AG04450 (cell line): ENCODE data around the gene ELAVL3. TPM values are rescaled to one million over a fixed set of nuclear protein-coding genes. Genes with fewer than 3 reads are reported as not detected.

Source experiments
- CTCF ChIA-PET: fragments of 300-600, 350-600 bp; formaldehyde crosslinking; extraction: SDS; loops from one replicate; lab custom pipeline; 2022; ENCODE audit warnings: antibody characterized with exemption, inconsistent platforms; lab: Charles Lee
- POLR2A ChIA-PET: fragments of 350-600 bp; formaldehyde crosslinking; extraction: SDS; loops from one replicate; lab custom pipeline; 2021; ENCODE audit warnings: antibody characterized with exemption, inconsistent platforms; lab: Yijun Ruan, JAX
- DNase-seq: peaks from one replicate; pipeline ENCODE4 v3.0.0-alpha.2; 2011; ENCODE audit warnings: low read depth, low spot score
- H3K27ac ChIP-seq: one replicate; pipeline ENCODE4 v1.5.1; 2012; ENCODE audit warnings: low read depth, low read length, control low read depth
- H3K27me3 ChIP-seq: one replicate; pipeline ENCODE4 v1.6.0; 2012; ENCODE audit warnings: low read length; ENCODE audit not compliant: control insufficient read depth, insufficient read depth
- H3K4me3 ChIP-seq: 2 replicates; pipeline ENCODE4 v1.5.1; 2011; ENCODE audit warnings: mild to moderate bottlenecking, low read depth, low read length, control low read depth
- H3K9me3 ChIP-seq: 2 replicates; pipeline ENCODE4 v1.5.1; 2012; ENCODE audit warnings: low read length; ENCODE audit not compliant: control insufficient read depth, insufficient read depth
- CTCF ChIP-seq: IDR thresholded peaks from 2 replicates; pipeline ENCODE4 v1.5.1; 2011; ENCODE audit warnings: low read depth, low read length, control low read depth, inconsistent platforms
- polyA plus RNA-seq: library from polyadenylated mRNA; depleted of rRNA; stranded (reverse); fragments of >200 nt; gene quantifications from 2 replicates; pipeline ENCODE4 v1.2.3, GENCODE V29; 2011

Gene ELAVL3
- polyA plus RNA-seq, 1 experiment: not detected

DNA sequence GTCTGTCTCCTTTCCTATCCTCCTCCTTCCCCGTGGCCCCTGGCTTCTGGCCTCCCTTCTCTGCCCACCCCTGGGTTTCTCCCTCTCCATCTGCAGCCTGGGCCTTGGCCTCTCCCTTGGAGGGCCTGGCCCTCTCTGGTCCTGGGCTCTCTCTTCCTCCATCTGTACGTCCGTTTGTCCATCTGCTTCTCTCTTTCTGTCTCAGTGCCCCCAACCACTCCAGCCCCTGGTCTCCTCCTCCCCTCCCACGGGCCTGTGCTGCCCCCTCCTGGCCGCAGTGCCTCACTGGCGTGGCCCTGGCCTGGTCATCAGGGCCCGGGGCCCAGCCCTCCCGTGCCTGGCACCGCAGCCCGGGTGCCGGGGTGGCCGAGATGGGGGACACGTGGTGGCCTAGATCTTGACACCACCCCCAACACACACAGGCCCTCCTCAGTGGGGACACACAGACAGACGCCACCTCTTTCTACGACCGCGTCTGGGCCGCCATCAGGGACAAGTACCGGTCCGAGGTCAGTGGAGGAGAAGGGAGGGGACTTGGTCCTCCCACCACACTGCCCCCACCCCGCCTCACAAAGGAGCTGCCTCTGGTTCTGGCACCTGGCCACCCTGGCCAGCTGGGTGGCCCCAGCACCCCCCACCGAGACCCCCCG, 34.1 kb downstream of the ELAVL3 start:
- TF ChIP-seq CTCF: peak; percentile 74
- H3K9me3 ChIP-seq: no peaks in the 10 kb centered on the region; the same call in 1 of the 2 replicates
- H3K27ac ChIP-seq: no peak overlapping the region
- H3K4me3 ChIP-seq: no peak overlapping the region
- DNase-seq: no peak
- H3K27me3 ChIP-seq: no peaks in the 10 kb centered on the region
- ChIA-PET POLR2A (no interaction called here), CTCF (interaction anchor here (0.5 to 2.0 kb wide), 11 partner anchors 10 to 156 kb away, joined by 3 to 16 read pairs (median 5); partner anchors contain the start of gene PRKCSH)

DNA sequence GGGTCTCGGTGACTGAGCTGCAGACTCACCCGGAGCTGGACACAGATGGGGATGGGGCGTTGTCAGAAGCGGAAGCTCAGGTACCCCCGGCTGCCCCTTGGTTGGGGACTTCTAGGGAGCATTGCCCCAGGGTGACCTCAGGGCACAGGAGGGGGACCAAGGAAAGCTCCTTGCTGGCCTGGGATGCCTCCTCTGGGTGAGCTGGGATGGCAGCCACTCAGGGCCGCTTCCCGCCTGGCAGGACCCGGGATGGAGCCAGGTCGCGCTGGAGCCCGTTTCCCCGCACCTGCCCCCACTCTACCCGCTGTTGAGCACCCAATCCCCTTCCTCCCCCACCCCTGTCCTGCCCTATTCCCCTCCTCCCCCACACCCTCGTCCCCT, 34.6 kb downstream of the ELAVL3 start:
- Histone ChIP-seq H3K27ac (no peak overlapping the region), H3K27me3 (no peaks in the 10 kb centered on the region), H3K9me3 (no peaks in the 10 kb centered on the region; the same call in 1 of the 2 replicates), H3K4me3 (no peak overlapping the region)
- TF ChIP-seq CTCF: no peak
- DNase-seq: no peak
- CTCF ChIA-PET: interaction anchor here (0.7 to 2.0 kb wide), 8 partner anchors 11 to 172 kb away, joined by 3 to 16 read pairs (median 4); partner anchors contain the start of gene PRKCSH
- POLR2A ChIA-PET: interaction anchor here (0.6 kb wide), 1 partner anchor 50 kb away, joined by 8 read pairs; no protein-coding TSS in a partner anchor

DNA sequence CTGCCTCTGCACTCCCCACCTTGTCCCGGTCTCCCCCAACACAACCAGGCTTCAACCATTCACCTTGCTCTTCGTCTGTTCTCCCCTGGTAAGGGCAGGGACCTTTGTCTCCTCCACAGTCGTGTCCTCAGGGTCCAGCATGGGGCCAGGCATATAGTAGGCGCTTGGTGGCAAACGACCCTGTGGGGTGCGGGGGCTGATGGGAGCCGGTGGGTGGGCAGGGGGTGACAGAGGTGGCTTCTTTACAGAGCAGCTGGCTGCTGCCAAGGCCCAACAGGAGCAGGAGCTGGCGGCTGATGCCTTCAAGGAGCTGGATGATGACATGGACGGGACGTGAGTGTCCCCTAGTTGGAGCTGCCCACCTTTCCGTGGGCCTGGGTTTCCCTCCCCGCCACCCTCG, 35.7 kb downstream of the ELAVL3 start:
- Histone ChIP-seq H3K27ac (no peak overlapping the region), H3K27me3 (no peaks in the 10 kb centered on the region), H3K9me3 (no peaks in the 10 kb centered on the region; the same call in 1 of the 2 replicates), H3K4me3 (no peak overlapping the region)
- DNase-seq: no peak
- ChIA-PET POLR2A (no interaction called here), CTCF (interaction anchor here (0.6 to 2.0 kb wide), 4 partner anchors 64 to 171 kb away, joined by 3 to 16 read pairs (median 5); no protein-coding TSS in a partner anchor)
- no peak for TF ChIP-seq CTCF

GRCh38 chr19:11444059-11444458, 36.8 kb downstream of the ELAVL3 start:
- Histone ChIP-seq H3K27ac (no peak overlapping the region), H3K4me3 (no peak overlapping the region), H3K27me3 (no peaks in the 10 kb centered on the region), H3K9me3 (no peaks in the 10 kb centered on the region; the same call in 1 of the 2 replicates)
- no peak for TF ChIP-seq CTCF
- ChIA-PET POLR2A (no interaction called here), CTCF (interaction anchor here (0.6 to 2.1 kb wide), 7 partner anchors 8 to 202 kb away, joined by 3 to 12 read pairs (median 5); partner anchors contain the start of genes ODAD3 and PRKCSH)
- DNase-seq: no peak

GRCh38 chr19:11437955-11438354, 42.9 kb downstream of the ELAVL3 start:
- POLR2A ChIA-PET: no interaction called here

More at GRCh38 chr19:11437955-11438354, 42.9 kb downstream of the ELAVL3 start:
- H3K27me3 ChIP-seq: no peaks in the 10 kb centered on the region
- CTCF ChIA-PET: interaction anchor here (1.1 to 1.3 kb wide), 2 partner anchors 60 to 98 kb away, joined by 3 read pairs; no protein-coding TSS in a partner anchor
- no peaks in the 10 kb centered on the region for H3K9me3 ChIP-seq
- TF ChIP-seq CTCF: no peak
- DNase-seq: no peak
- no peak overlapping the region for H3K4me3 ChIP-seq
- H3K27ac ChIP-seq: no peak overlapping the region
